HCT116 (cell line): Measurements from ENCODE around the gene MAP3K2. TPM values are rescaled to one million over a fixed set of nuclear protein-coding genes. Genes with fewer than 3 reads are reported as not detected.

Experiments
- ATAC-seq: fragments of 200-7000 bp; cut with Tn5 transposase; 2 replicates; pipeline ENCODE4 v1.9.1; 2020; ENCODE audit warnings: mild to moderate bottlenecking, moderate library complexity
- BruUV-seq: library from RNA; stranded (reverse); fragments of 400-500 nt; replicated peaks from 2 replicates; lab custom pipeline; 2021; lab: Mats Ljungman, UMichigan
- CTCF ChIA-PET: fragments of 300-600 bp; sonication (Branson Sonifier 250); formaldehyde crosslinking; loops from one replicate; lab custom pipeline; 2021; ENCODE audit warnings: antibody characterized with exemption; lab: Charles Lee
- POLR2A ChIA-PET: fragments of 300-600, 350-600 bp; sonication (Branson Sonifier 250); formaldehyde crosslinking; loops from one replicate; lab custom pipeline; 2021; ENCODE audit warnings: antibody characterized with exemption; lab: Charles Lee
- RAD21 ChIA-PET, 2 experiments: fragments of 300-600 bp; sonication (Branson Sonifier 250); formaldehyde crosslinking; loops; one replicate each; lab custom pipeline; 2023; ENCODE audit warnings: low total read pairs in 2 of 2; ENCODE audit not compliant: uncharacterized antibody in 2 of 2, unreplicated experiment in 2 of 2, low non-redundant PET in 1 of 2; lab: Charles Lee
- DNase-seq: peaks from one replicate; pipeline ENCODE4 v3.0.0-alpha.2; 2010; ENCODE audit warnings: low read depth, low spot score
- H2AFZ ChIP-seq: fragments of 200-600 bp; shearing (Covaris generic), sonication (generic); 2 replicates; pipeline ENCODE4 v1.6.1; 2017; ENCODE audit warnings: low read depth, mixed run types, mixed read lengths, antibody characterized with exemption, low read length; ENCODE audit not compliant: poor library complexity, severe bottlenecking
- H3K27ac ChIP-seq: 2 replicates; pipeline ENCODE4 v1.5.1; 2012; ENCODE audit warnings: low read depth, low read length
- H3K27me3 ChIP-seq: fragments of 200-600 bp; sonication (generic); 2 replicates; pipeline ENCODE4 v1.6.1; 2016; ENCODE audit warnings: mixed run types, low read length, mixed read lengths; ENCODE audit not compliant: insufficient read depth
- H3K36me3 ChIP-seq, 2 experiments: fragments of 200-500 bp in 1 of 2; fragments of 200-600 bp in 1 of 2; sonication (Bioruptor generic) in 1 of 2; sonication (generic) in 1 of 2; 2 replicates each; pipeline versions ENCODE4 v1.5.1 to v1.6.1; 2014 to 2016; ENCODE audit warnings: low read length in 2 of 2, inconsistent platforms in 1 of 2, mixed read lengths in 1 of 2, mixed run types in 1 of 2; ENCODE audit not compliant: insufficient read depth in 2 of 2, control insufficient read depth in 1 of 2
- H3K4me1 ChIP-seq, 2 experiments: fragments of 200-600 bp in 1 of 2; sonication (generic) in 1 of 2; 2 replicates each; pipeline versions ENCODE4 v1.5.1 to v1.6.1; 2012 to 2017; ENCODE audit warnings: low read length in 2 of 2, inconsistent platforms in 1 of 2, mild to moderate bottlenecking in 1 of 2, mixed read lengths in 1 of 2, mixed run types in 1 of 2, moderate library complexity in 1 of 2; ENCODE audit not compliant: insufficient read depth in 2 of 2, control insufficient read depth in 1 of 2
- H3K4me2 ChIP-seq: fragments of 200-600 bp; sonication (generic); 2 replicates; pipeline ENCODE4 v1.6.1; 2017; ENCODE audit warnings: mixed run types, low read length, mixed read lengths
- H3K4me3 ChIP-seq, 2 experiments: fragments of 200-600 bp in 1 of 2; sonication (generic) in 1 of 2; replicated peaks in 1 of 2; 2 replicates each; pipeline ENCODE4 v1.5.1; 2011 to 2016; ENCODE audit warnings: low read length in 2 of 2, control low read depth in 1 of 2, low read depth in 1 of 2, mild to moderate bottlenecking in 1 of 2, mixed read lengths in 1 of 2, mixed run types in 1 of 2
- H3K79me2 ChIP-seq: fragments of 200-600 bp; sonication (generic); 2 replicates; pipeline ENCODE4 v1.6.1; 2017; ENCODE audit warnings: mild to moderate bottlenecking, mixed run types, low read length, moderate library complexity, mixed read lengths; ENCODE audit not compliant: insufficient read depth
- H3K9ac ChIP-seq: fragments of 200-600 bp; sonication (generic); 2 replicates; pipeline ENCODE4 v1.6.1; 2016; ENCODE audit warnings: low read length, mixed read lengths
- H3K9me2 ChIP-seq: fragments of 200-600 bp; sonication (generic), shearing (Covaris generic); 2 replicates; pipeline ENCODE4 v1.6.1; 2017; ENCODE audit warnings: mixed run types, mild to moderate bottlenecking, moderate library complexity; ENCODE audit not compliant: insufficient read depth
- H3K9me3 ChIP-seq, 2 experiments: fragments of 200-500 bp in 1 of 2; fragments of 200-600 bp in 1 of 2; sonication (Bioruptor generic) in 1 of 2; sonication (generic) in 1 of 2; 2 replicates each; pipeline ENCODE4 v1.6.1; 2014 to 2017; ENCODE audit warnings: low read length in 2 of 2, mixed read lengths in 2 of 2, inconsistent platforms in 1 of 2, low read depth in 1 of 2, mild to moderate bottlenecking in 1 of 2, mixed run types in 1 of 2, moderate library complexity in 1 of 2; ENCODE audit not compliant: control insufficient read depth in 1 of 2, insufficient read depth in 1 of 2
- H4K20me1 ChIP-seq: fragments of 200-600 bp; sonication (generic), shearing (Covaris generic); 2 replicates; pipeline ENCODE4 v1.6.1; 2017; ENCODE audit warnings: mixed run types, mild to moderate bottlenecking, moderate library complexity; ENCODE audit not compliant: insufficient read depth
- ATF3 ChIP-seq: IDR thresholded peaks from 2 replicates; pipeline ENCODE4 v1.6.1; 2012
- CEBPB ChIP-seq: IDR thresholded peaks from 2 replicates; pipeline ENCODE4 v1.6.1; 2012; ENCODE audit warnings: low read depth
- EGR1 ChIP-seq: IDR thresholded peaks from 2 replicates; pipeline ENCODE4 v1.6.1; 2012; ENCODE audit warnings: low read depth
- ELF1 ChIP-seq: IDR thresholded peaks from 2 replicates; pipeline ENCODE4 v1.6.1; 2012; ENCODE audit warnings: low read depth, borderline replicate concordance
- EZH2 ChIP-seq: fragments of 200-600 bp; sonication (generic); IDR thresholded peaks from 2 replicates; pipeline ENCODE4 v1.6.1; 2017; ENCODE audit warnings: antibody characterized with exemption, mixed run types
- EZH2phosphoT487 ChIP-seq: fragments of 200-600 bp; IDR thresholded peaks from 2 replicates; pipeline ENCODE4 v1.6.1; 2018; ENCODE audit warnings: antibody characterized with exemption, borderline replicate concordance
- JUND ChIP-seq: IDR thresholded peaks from 2 replicates; pipeline ENCODE4 v1.6.1; 2012
- POLR2A ChIP-seq: IDR thresholded peaks from 2 replicates; pipeline ENCODE4 v1.7.0; 2011; ENCODE audit warnings: borderline replicate concordance; ENCODE audit not compliant: insufficient read depth, insufficient read length; ENCODE audit errors: extremely low read depth
- POLR2AphosphoS5 ChIP-seq: IDR thresholded peaks from 2 replicates; pipeline ENCODE4 v1.6.1; 2011; ENCODE audit warnings: mild to moderate bottlenecking, low read depth, low read length, moderate library complexity
- REST ChIP-seq: IDR thresholded peaks from 2 replicates; pipeline ENCODE4 v1.6.1; 2012; ENCODE audit warnings: low read depth
- ZBTB33 ChIP-seq: IDR thresholded peaks from 2 replicates; pipeline ENCODE4 v1.6.1; 2011; ENCODE audit warnings: mild to moderate bottlenecking, low read length, moderate library complexity; ENCODE audit not compliant: insufficient replicate concordance; ENCODE audit errors: extremely low read depth
- ZFX ChIP-seq: fragments of 450-650 bp; IDR thresholded peaks from 2 replicates; pipeline ENCODE4 v1.6.1; 2017
- ZNF274 ChIP-seq: fragments of 200-500 bp; sonication (Bioruptor generic); IDR thresholded peaks from 2 replicates; pipeline ENCODE4 v1.6.1; 2014; ENCODE audit warnings: mild to moderate bottlenecking, low read depth, low read length, inconsistent platforms
- intact Hi-C: fragments of 100-400 bp; cut with micrococcal nuclease; formaldehyde crosslinking; loops from 2 replicates; pipeline ENCODE4 v1.10.0; 2022
- total RNA-seq: library from RNA; stranded (reverse); gene quantifications from one replicate; pipeline ENCODE4 v1.2.1, GENCODE V29; 2021; ENCODE audit not compliant: unreplicated experiment

Gene MAP3K2
- total RNA-seq, 1 experiment from 2014 or later: 44.5 TPM

- ChIA-PET RAD21 (no interaction called here), POLR2A (interaction anchor here (0.8 kb wide), 1 partner anchor 8 kb away, joined by 3 read pairs; the partner anchor contains the start of gene ERCC3), CTCF (interaction anchor here (1.7 kb wide), 1 partner anchor 105 kb away, joined by 4 read pairs; no protein-coding TSS in a partner anchor)
- Histone ChIP-seq H3K9ac (no peak overlapping the region), H2AFZ (no peak overlapping the region), H3K9me3 (no peaks in the 10 kb centered on the region), H3K36me3 (peaks cover 0 to 4% of the 10 kb centered on the region in 2 experiments; a peak in 2 of 4 replicates), H4K20me1 (no peaks in the 10 kb centered on the region), H3K79me2 (no peaks in the 10 kb centered on the region), H3K27me3 (no peaks in the 10 kb centered on the region), H3K9me2 (no peaks in the 10 kb centered on the region), H3K27ac (no peak overlapping the region), H3K4me3 (no peak overlapping the region), H3K4me2 (no peak overlapping the region), H3K4me1 (no peaks in the 10 kb centered on the region)
- TF ChIP-seq ZFX (no peak), EZH2 (no peak), POLR2A (no peak), JUND (no peak)
- intact Hi-C loops: no loop called here
- ATAC-seq (no peak), DNase-seq (no peak)
- no TSS peak for BruUV-seq
Observed at GRCh38 chr2:127302168-127302567, 85.6 kb downstream of the MAP3K2 start.

GRCh38 chr2:127293748-127294562 lies 93.8 kb downstream of the MAP3K2 start, which contains the start of gene ERCC3:
TSS of gene ERCC3 (minus strand) at chr2:127294144. CDS start at chr2:127294081, 63 bp downstream.
- ATAC-seq (peak; percentile 94), DNase-seq (peak; percentile 49)
- Histone ChIP-seq H3K9me2 (no peaks in the 10 kb centered on the region), H3K36me3 (peaks cover 25 to 28% of the 10 kb centered on the region in 2 experiments; a peak in 3 of 4 replicates), H3K79me2 (peaks cover 36% of the 10 kb centered on the region), H2AFZ (no peak within 1 kb of the TSS), H3K9ac (peak within 1 kb of the TSS; percentile 87), H3K9me3 (no peaks in the 10 kb centered on the region), H3K4me2 (peak within 1 kb of the TSS; percentile 83), H3K27ac (peak within 1 kb of the TSS; percentile 82), H3K27me3 (no peaks in the 10 kb centered on the region), H3K4me3 (peak within 1 kb of the TSS; percentile 87 to 93), H3K4me1 (peaks cover 10 to 14% of the 10 kb centered on the region in 2 experiments), H4K20me1 (no peaks in the 10 kb centered on the region)
- ChIA-PET CTCF (interaction anchor here (1.0 to 2.0 kb wide), 3 partner anchors 97 to 186 kb away, joined by 4 to 12 read pairs (median 9); no protein-coding TSS in a partner anchor), RAD21 (interaction anchor here (1.1 to 1.4 kb wide), 2 partner anchors 97 to 297 kb away, joined by 4 to 6 read pairs; no protein-coding TSS in a partner anchor), POLR2A (interaction anchor here (0.7 to 1.0 kb wide), 5 partner anchors 8 to 187 kb away, joined by 3 to 4 read pairs (median 4); partner anchors contain the start of gene BIN1)
- BruUV-seq: no TSS peak
- intact Hi-C loops: loop anchor here (2.0 kb wide), 1 partner anchor 97 kb away; no protein-coding TSS in a partner anchor
- TF ChIP-seq ELF1: peak; percentile 72
- no peak for TF ChIP-seq REST
- no peak for TF ChIP-seq EZH2
- no peak for TF ChIP-seq ZBTB33
- peak; percentile 98 for TF ChIP-seq POLR2AphosphoS5
- no peak for TF ChIP-seq ZNF274
- peak; percentile 52; the same call in 1 of the 2 replicates for TF ChIP-seq EGR1
- TF ChIP-seq CEBPB: no peak
- no peak for TF ChIP-seq ATF3
- peak; percentile 96 for TF ChIP-seq ZFX
- no peak for TF ChIP-seq EZH2phosphoT487
